Activated T-cell treated with anti-CD3 and anti-CD28 coated beads, Interleukin-2, amount 50 U/mL, for 4 hours (primary cell): ENCODE data around the gene NLRP5. TPM values are rescaled to one million over a fixed set of nuclear protein-coding genes. Genes with fewer than 3 reads are reported as not detected.
"Not testable (repeated sequence)": the region's sequence is repeated elsewhere in the genome, so short reads cannot be mapped to it uniquely, and the experiment has no call there.

ENCODE experiments used
- ATAC-seq, 2 donors: fragments of 200-7000 bp; cut with Tn5 transposase; one replicate each; pipeline ENCODE4 v1.10.0; 2021
- DNase-seq: peaks from one replicate; pipeline ENCODE4 v3.0.0-alpha.2; 2020
- H3K27me3 Mint-ChIP-seq: one replicate; pipeline ENCODE4 v1.8.0; 2021; ENCODE audit warnings: low read depth, mixed read lengths
- H3K36me3 Mint-ChIP-seq: one replicate; pipeline ENCODE4 v1.8.0; 2022; ENCODE audit warnings: mixed read lengths; ENCODE audit not compliant: insufficient read depth
- H3K4me1 Mint-ChIP-seq: one replicate; pipeline ENCODE4 v1.8.0; 2021; ENCODE audit warnings: low read depth, mixed read lengths
- H3K4me3 Mint-ChIP-seq: one replicate; pipeline ENCODE4 v1.8.0; 2021; ENCODE audit warnings: mild to moderate bottlenecking, moderate library complexity, mixed read lengths
- H3K9me3 Mint-ChIP-seq: one replicate; pipeline ENCODE4 v1.8.0; 2021; ENCODE audit warnings: mixed read lengths
- total RNA-seq, 3 donors: library from RNA; stranded (reverse); gene quantifications; one replicate each; pipeline ENCODE4 v1.2.1, GENCODE V29; 2021

NLRP5 gene
- total RNA-seq: not detected

GRCh38 chr19:55986487-55986886 lies at the start of gene NLRP5:
NLRP5 (plus strand) TSS chr19:55986775.
- Mint-ChIP-seq H3K36me3 (no peaks in the 10 kb centered on the region), H3K4me3 (no peak within 1 kb of the TSS), H3K9me3 (peaks cover 2% of the 10 kb centered on the region), H3K27me3 (no peaks in the 10 kb centered on the region), H3K4me1 (no peaks in the 10 kb centered on the region)
- ATAC-seq (no peak), DNase-seq (no peak)

DNA sequence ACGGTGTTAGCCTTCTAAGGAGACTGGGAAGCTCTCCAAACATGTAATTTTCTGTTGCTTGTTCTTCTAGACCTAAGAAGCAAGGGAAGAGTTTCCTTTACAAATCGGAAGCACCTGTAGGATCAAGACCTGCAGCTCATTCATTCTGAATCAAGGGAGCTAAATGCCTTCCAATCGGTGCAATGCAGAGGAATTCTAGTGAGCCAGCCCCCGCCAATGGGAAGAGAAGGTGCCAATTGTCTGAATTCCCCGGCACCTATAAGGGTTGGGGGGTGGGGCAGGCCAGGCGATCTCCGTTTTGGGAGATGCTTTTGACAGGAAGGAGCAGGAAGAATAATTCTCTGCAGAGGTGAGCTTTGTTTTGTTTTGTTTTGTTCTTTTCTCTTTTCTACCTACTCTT lies 47.4 kb upstream of the NLRP5 start:
- ATAC-seq: no peak

DNA sequence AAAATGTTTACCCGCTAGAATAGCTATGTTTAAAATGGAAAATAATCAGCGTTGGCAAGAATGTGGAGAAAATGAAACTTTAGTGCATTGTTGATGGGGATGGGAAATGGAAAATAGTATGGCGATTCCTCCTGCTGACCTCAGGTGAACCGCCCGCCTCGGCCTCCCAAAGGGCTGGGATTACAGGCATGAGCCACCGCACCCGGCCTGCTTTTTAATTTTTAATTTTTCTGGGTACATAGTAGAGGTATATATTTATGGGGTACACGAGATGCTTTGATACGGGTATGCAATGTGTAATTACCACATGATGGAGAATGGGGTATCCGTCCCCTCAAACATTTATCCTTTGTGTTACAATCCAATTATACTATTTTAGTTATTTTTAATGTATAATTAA lies 46.3 kb upstream of the NLRP5 start:
- H3K9me3 Mint-ChIP-seq: peaks cover 8% of the 10 kb centered on the region
- H3K4me3 Mint-ChIP-seq: no peak overlapping the region
- H3K27me3 Mint-ChIP-seq: no peaks in the 10 kb centered on the region
- H3K36me3 Mint-ChIP-seq: no peaks in the 10 kb centered on the region
- ATAC-seq: no peak
- no peaks in the 10 kb centered on the region for H3K4me1 Mint-ChIP-seq
- DNase-seq: no peak

More for the DNA sequence above, 47.4 kb upstream of the NLRP5 start:
- no peaks in the 10 kb centered on the region for H3K4me1 Mint-ChIP-seq
- H3K4me3 Mint-ChIP-seq: no peak overlapping the region
- H3K36me3 Mint-ChIP-seq: no peaks in the 10 kb centered on the region
- no peaks in the 10 kb centered on the region for H3K27me3 Mint-ChIP-seq
- no peak for DNase-seq
- H3K9me3 Mint-ChIP-seq: peaks cover 14% of the 10 kb centered on the region

GRCh38 chr19:55947532-55947931 lies 39.0 kb upstream of the NLRP5 start, which contains the start of gene NLRP8:
NLRP8 (plus strand) TSS chr19:55947832.
- H3K36me3 Mint-ChIP-seq: no peaks in the 10 kb centered on the region
- H3K4me1 Mint-ChIP-seq: no peaks in the 10 kb centered on the region
- no peak for DNase-seq
- peaks cover 3% of the 10 kb centered on the region for H3K27me3 Mint-ChIP-seq
- no peak for ATAC-seq
- peaks cover 5% of the 10 kb centered on the region for H3K9me3 Mint-ChIP-seq
- no peak within 1 kb of the TSS for H3K4me3 Mint-ChIP-seq

DNA sequence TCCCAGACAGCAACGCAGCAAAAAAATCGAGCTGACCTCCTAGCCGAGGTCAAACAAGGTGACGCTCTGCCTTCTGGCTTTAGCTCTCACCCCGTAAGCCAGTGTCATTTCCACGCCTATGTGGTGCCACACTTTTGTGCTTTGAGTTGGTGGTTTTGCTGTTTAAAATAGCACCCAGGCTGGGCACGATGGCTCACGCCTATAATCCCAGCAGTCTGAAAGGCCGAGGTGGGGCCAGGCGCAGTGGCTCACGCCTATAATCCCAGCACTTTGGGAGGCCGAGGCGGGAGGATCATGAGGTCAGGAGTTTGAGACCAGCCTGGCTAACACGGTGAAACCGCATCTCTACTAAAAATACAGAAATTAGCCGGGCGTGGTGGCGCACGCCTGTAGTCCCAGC lies 36.0 kb upstream of the NLRP5 start:
- not testable (repeated sequence) for H3K9me3 Mint-ChIP-seq, H3K4me3 Mint-ChIP-seq, ATAC-seq, H3K27me3 Mint-ChIP-seq, DNase-seq, H3K36me3 Mint-ChIP-seq, H3K4me1 Mint-ChIP-seq

- Mint-ChIP-seq H3K27me3 (peaks cover 1% of the 10 kb centered on the region), H3K4me3 (no peak overlapping the region), H3K4me1 (no peaks in the 10 kb centered on the region), H3K36me3 (no peaks in the 10 kb centered on the region), H3K9me3 (peaks cover 5% of the 10 kb centered on the region)
- no peak for ATAC-seq
- no peak for DNase-seq
Observed at GRCh38 chr19:55956431-55956830, 30.1 kb upstream of the NLRP5 start.

- Mint-ChIP-seq H3K36me3 (no peaks in the 10 kb centered on the region), H3K27me3 (peaks cover 1% of the 10 kb centered on the region), H3K4me3 (no peak overlapping the region), H3K9me3 (no peaks in the 10 kb centered on the region), H3K4me1 (no peaks in the 10 kb centered on the region)
- DNase-seq: no peak
- ATAC-seq: no peak
Observed at GRCh38 chr19:55958356-55958755, 28.2 kb upstream of the NLRP5 start.

DNA sequence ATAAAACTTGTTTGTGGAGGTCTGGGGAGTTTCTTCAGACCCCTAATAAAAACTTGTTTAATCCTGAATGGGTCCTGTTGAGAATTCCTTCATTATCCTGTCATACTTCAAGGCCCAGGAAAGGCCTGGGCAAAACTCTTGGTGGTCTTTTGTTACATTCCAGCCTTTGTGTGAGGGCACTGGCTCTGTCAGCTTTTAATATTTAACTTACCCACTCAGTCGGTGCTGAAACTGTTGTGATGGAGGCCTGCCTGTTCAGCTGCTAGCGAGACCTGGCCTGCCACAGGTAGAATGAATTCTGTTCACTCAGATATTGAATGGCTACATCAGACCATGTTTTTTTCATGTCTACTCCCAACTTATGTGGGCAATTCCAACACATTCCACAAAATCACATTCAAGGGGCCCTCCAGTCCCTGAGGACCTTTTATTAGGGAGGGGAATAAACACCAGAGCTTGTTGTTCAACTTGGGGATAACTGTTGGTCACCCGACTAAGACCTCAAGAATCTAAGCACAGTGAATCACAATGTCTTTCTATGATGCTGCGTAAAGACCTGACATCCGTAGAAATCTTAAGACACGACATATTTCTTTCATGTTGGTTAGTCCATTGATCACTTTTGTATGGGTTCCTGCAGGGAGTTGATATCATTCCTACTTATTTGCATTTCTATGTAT lies 26.4 kb upstream of the NLRP5 start:
- no peaks in the 10 kb centered on the region for H3K4me1 Mint-ChIP-seq
- H3K4me3 Mint-ChIP-seq: no peak overlapping the region
- DNase-seq (no peak), ATAC-seq (no peak)
- H3K27me3 Mint-ChIP-seq: peaks cover 1% of the 10 kb centered on the region
- no peaks in the 10 kb centered on the region for H3K9me3 Mint-ChIP-seq
- H3K36me3 Mint-ChIP-seq: no peaks in the 10 kb centered on the region

GRCh38 chr19:55962186-55962585 lies 24.4 kb upstream of the NLRP5 start:
- ATAC-seq: no peak
- Mint-ChIP-seq H3K9me3 (peaks cover 7% of the 10 kb centered on the region), H3K4me1 (no peaks in the 10 kb centered on the region), H3K36me3 (no peaks in the 10 kb centered on the region), H3K4me3 (no peak overlapping the region), H3K27me3 (peaks cover 1% of the 10 kb centered on the region)
- DNase-seq: no peak

GRCh38 chr19:55973982-55974381 lies 12.6 kb upstream of the NLRP5 start:
- ATAC-seq: no peak
- peaks cover 34% of the 10 kb centered on the region for H3K9me3 Mint-ChIP-seq
- H3K4me1 Mint-ChIP-seq: no peaks in the 10 kb centered on the region
- DNase-seq: no peak
- H3K36me3 Mint-ChIP-seq: no peaks in the 10 kb centered on the region
- H3K4me3 Mint-ChIP-seq: no peak overlapping the region
- peaks cover 9% of the 10 kb centered on the region for H3K27me3 Mint-ChIP-seq

- ATAC-seq (no peak), DNase-seq (no peak)
- Mint-ChIP-seq H3K9me3 (peaks cover 26% of the 10 kb centered on the region), H3K36me3 (no peaks in the 10 kb centered on the region), H3K27me3 (peaks cover 9% of the 10 kb centered on the region), H3K4me3 (no peak overlapping the region), H3K4me1 (no peaks in the 10 kb centered on the region)
Observed at GRCh38 chr19:55980415-55980814, 6.2 kb upstream of the NLRP5 start.

DNA sequence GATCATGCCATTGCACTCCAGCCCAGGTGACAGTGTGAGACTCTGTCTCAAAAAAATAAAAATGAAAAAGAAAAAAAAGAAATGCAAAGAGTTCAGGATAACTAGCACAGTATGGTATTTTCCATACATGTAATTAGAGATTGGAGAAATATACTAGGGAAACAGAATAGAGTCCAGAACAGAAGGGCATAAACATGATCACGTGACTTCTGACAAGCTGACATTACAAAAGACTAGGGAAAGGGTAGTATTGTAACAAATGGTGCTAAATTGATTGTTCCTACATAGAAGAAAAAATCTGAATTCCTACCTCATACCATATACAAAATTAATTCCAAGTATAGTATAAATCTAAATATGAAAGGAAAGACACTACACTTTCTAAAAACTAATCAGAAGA lies 1.3 kb upstream of the NLRP5 start:
- Mint-ChIP-seq H3K4me1 (no peaks in the 10 kb centered on the region), H3K4me3 (no peak overlapping the region), H3K36me3 (no peaks in the 10 kb centered on the region), H3K27me3 (peaks cover 6% of the 10 kb centered on the region), H3K9me3 (peaks cover 5% of the 10 kb centered on the region)
- no peak for DNase-seq
- ATAC-seq: no peak

DNA sequence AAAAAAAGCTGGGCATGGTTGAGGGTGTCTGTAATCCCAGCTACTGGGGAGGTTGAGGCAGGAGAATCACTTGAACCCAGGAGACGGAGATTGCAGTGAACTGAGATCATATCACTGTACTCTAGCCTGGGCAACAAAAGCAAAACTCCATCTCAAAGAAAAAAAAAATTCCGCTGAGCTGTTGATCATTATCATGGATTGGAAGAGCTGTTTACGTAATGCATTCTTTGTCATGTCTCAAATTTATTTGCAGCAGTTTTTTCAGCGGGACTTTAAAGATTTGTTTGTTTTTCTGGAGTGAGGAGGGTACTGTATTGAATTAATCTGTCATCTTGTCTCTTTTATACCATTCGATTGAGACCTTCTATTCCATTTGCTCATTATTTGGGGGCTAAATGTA lies 4.3 kb downstream of the NLRP5 start:
- DNase-seq: no peak
- H3K27me3 Mint-ChIP-seq: no peaks in the 10 kb centered on the region
- ATAC-seq: no peak
- H3K4me1 Mint-ChIP-seq: no peaks in the 10 kb centered on the region
- H3K9me3 Mint-ChIP-seq: peaks cover 8% of the 10 kb centered on the region
- no peaks in the 10 kb centered on the region for H3K36me3 Mint-ChIP-seq
- H3K4me3 Mint-ChIP-seq: no peak overlapping the region

DNA sequence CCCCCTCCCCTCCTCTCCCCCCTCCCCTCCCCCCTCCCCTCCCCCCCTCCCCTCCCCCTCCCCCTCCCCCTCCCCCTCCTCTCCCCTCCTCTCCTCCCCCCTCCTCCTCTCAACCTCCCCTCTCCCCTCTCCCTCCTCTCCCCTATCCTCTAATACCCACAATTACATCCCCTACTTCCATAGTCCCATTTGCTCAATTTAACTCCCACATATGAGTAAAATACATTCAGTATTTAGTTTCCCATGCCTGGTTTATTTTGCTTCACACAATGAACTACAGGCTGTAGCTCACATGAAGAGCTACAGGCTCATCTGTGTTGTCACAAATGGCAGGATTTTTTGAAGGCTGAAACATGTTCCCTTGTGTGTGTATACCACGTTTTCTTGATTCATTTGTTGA lies 6.9 kb downstream of the NLRP5 start:
- H3K9me3 Mint-ChIP-seq: peaks cover 14% of the 10 kb centered on the region
- H3K4me3 Mint-ChIP-seq: no peak overlapping the region
- no peaks in the 10 kb centered on the region for H3K36me3 Mint-ChIP-seq
- H3K4me1 Mint-ChIP-seq: no peaks in the 10 kb centered on the region
- no peak for ATAC-seq
- peaks cover 2% of the 10 kb centered on the region for H3K27me3 Mint-ChIP-seq
- no peak for DNase-seq

DNA sequence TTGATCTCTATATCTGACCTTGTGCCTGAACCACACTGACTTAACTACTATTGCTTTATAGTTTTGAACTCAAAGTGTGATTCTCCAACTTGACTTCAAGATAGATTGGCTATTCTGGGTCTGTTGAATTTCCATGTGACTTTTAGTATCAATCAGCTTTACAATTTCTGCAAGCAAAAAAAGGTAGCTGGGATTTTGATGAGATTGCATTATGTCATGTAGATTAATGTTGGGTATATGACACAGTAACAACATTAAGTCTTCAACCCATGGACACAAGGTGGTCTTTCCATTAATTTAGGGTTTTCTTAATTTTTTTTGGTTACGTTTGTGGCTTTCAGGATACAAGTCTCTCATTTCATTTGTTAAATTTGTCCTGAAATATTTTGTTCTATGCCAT lies 28.2 kb downstream of the NLRP5 start:
- Mint-ChIP-seq H3K9me3 (peaks cover 8% of the 10 kb centered on the region), H3K4me1 (no peaks in the 10 kb centered on the region), H3K36me3 (no peaks in the 10 kb centered on the region), H3K27me3 (no peaks in the 10 kb centered on the region), H3K4me3 (no peak overlapping the region)
- no peak for ATAC-seq
- DNase-seq: no peak

GRCh38 chr19:56015756-56016155 lies 29.2 kb downstream of the NLRP5 start:
- ATAC-seq (no peak), DNase-seq (no peak)
- H3K36me3 Mint-ChIP-seq: no peaks in the 10 kb centered on the region
- H3K4me3 Mint-ChIP-seq: no peak overlapping the region
- H3K27me3 Mint-ChIP-seq: no peaks in the 10 kb centered on the region
- H3K4me1 Mint-ChIP-seq: no peaks in the 10 kb centered on the region
- peaks cover 12% of the 10 kb centered on the region for H3K9me3 Mint-ChIP-seq
